HEK293 (cell line): ENCODE results near the gene LPCAT1.

Experiments used
- HOXC10 ChIP-seq: sonication (generic); formaldehyde crosslinking; IDR thresholded peaks from 2 replicates; pipeline ENCODE4 v1.8.1; 2023; ENCODE audit warnings: mild to moderate bottlenecking, missing genetic modification reagents
- ZNF133 ChIP-seq: fragments of 450-650 bp; formaldehyde crosslinking; IDR thresholded peaks from 2 replicates; pipeline ENCODE4 v1.5.1; 2016; ENCODE audit warnings: missing biosample characterization, missing genetic modification characterization
- ZNF529 ChIP-seq: fragments of 450-650 bp; formaldehyde crosslinking; IDR thresholded peaks from 2 replicates; pipeline ENCODE4 v1.5.1; 2017; ENCODE audit warnings: missing genetic modification characterization, missing biosample characterization; ENCODE audit not compliant: insufficient replicate concordance
- ZNF571 ChIP-seq: fragments of 450-650 bp; formaldehyde crosslinking; IDR thresholded peaks from 2 replicates; pipeline ENCODE4 v1.5.0; 2017; ENCODE audit warnings: missing biosample characterization, missing genetic modification characterization
- ZNF585B ChIP-seq: fragments of 450-650 bp; formaldehyde crosslinking; IDR thresholded peaks from 2 replicates; pipeline ENCODE4 v1.5.1; 2016; ENCODE audit warnings: missing biosample characterization, missing genetic modification characterization
- TF ChIP-seq, protein P1 (sequence below): fragments of 450-650 bp; formaldehyde crosslinking; optimal IDR thresholded peaks from 2 replicates; pipeline ENCODE3; 2016; ENCODE audit warnings: missing biosample characterization, mild to moderate bottlenecking, missing genetic modification characterization
- TF ChIP-seq, protein P2 (sequence below): fragments of 450-650 bp; formaldehyde crosslinking; IDR thresholded peaks from 2 replicates; pipeline ENCODE4 v1.5.1; 2016; ENCODE audit warnings: missing biosample characterization, missing genetic modification characterization
- TF ChIP-seq, protein P3 (sequence below): fragments of 450-650 bp; formaldehyde crosslinking; IDR thresholded peaks from 2 replicates; pipeline ENCODE4 v1.5.1; 2017; ENCODE audit warnings: missing biosample characterization, mild to moderate bottlenecking, missing genetic modification characterization, moderate library complexity

DNA sequence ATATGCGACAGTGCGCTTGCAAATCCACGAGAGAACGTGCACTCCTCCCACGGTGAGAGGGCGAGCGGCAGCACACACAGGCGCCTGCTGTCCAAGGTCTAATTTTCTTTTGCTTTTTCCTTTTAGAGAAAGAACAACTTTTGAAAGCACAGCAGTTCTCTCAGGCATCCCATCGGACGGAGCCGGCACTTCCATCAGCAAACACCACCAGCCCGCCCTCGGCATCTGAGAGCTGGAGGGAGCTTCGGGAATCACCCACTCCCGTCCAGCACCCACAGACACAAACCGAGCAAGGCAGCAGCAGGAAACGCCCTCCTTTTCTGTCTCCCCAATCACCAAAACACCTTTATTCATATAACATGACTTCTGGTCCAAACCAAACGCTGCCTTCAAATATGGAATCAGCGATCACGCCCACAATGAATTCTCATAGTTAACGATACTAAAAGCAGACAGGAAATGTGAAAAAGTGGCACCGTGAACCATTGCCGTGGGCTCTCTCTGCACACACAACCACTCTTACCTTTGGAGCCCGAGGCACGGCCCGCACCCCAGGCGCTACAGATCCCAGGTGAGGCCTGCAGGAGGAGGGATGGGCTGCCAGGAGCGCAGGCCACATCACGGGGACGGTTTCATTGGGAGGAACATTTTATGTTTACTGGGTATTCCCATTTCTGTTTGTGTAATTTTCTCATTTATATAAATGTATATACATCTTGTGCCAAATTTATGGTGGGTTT, 14.2 kb downstream of the LPCAT1 start:
- TF ChIP-seq, protein P1, sequence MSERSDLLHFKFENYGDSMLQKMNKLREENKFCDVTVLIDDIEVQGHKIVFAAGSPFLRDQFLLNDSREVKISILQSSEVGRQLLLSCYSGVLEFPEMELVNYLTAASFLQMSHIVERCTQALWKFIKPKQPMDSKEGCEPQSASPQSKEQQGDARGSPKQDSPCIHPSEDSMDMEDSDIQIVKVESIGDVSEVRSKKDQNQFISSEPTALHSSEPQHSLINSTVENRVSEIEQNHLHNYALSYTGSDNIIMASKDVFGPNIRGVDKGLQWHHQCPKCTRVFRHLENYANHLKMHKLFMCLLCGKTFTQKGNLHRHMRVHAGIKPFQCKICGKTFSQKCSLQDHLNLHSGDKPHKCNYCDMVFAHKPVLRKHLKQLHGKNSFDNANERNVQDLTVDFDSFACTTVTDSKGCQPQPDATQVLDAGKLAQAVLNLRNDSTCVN (tag by site-specific recombination): no peak
- TF ChIP-seq, protein P2, sequence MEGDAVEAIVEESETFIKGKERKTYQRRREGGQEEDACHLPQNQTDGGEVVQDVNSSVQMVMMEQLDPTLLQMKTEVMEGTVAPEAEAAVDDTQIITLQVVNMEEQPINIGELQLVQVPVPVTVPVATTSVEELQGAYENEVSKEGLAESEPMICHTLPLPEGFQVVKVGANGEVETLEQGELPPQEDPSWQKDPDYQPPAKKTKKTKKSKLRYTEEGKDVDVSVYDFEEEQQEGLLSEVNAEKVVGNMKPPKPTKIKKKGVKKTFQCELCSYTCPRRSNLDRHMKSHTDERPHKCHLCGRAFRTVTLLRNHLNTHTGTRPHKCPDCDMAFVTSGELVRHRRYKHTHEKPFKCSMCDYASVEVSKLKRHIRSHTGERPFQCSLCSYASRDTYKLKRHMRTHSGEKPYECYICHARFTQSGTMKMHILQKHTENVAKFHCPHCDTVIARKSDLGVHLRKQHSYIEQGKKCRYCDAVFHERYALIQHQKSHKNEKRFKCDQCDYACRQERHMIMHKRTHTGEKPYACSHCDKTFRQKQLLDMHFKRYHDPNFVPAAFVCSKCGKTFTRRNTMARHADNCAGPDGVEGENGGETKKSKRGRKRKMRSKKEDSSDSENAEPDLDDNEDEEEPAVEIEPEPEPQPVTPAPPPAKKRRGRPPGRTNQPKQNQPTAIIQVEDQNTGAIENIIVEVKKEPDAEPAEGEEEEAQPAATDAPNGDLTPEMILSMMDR (tag by site-specific recombination): no peak
- TF ChIP-seq ZNF133: no peak
- no peak for TF ChIP-seq HOXC10 (CRISPR knock-in tag)
- TF ChIP-seq ZNF529 (tag by site-specific recombination): no peak
- no peak for TF ChIP-seq ZNF571
- TF ChIP-seq, protein P3, sequence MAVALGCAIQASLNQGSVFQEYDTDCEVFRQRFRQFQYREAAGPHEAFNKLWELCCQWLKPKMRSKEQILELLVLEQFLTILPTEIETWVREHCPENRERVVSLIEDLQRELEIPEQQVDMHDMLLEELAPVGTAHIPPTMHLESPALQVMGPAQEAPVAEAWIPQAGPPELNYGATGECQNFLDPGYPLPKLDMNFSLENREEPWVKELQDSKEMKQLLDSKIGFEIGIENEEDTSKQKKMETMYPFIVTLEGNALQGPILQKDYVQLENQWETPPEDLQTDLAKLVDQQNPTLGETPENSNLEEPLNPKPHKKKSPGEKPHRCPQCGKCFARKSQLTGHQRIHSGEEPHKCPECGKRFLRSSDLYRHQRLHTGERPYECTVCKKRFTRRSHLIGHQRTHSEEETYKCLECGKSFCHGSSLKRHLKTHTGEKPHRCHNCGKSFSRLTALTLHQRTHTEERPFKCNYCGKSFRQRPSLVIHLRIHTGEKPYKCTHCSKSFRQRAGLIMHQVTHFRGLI (tag by site-specific recombination): no peak
- TF ChIP-seq ZNF585B (tag by site-specific recombination): no peak
